ENCODE data around the gene TEKT5.
"Not testable (repeated sequence)": the region's sequence is repeated elsewhere in the genome, so short reads cannot be mapped to it uniquely, and the experiment has no call there.

Gene TEKT5

DNA sequence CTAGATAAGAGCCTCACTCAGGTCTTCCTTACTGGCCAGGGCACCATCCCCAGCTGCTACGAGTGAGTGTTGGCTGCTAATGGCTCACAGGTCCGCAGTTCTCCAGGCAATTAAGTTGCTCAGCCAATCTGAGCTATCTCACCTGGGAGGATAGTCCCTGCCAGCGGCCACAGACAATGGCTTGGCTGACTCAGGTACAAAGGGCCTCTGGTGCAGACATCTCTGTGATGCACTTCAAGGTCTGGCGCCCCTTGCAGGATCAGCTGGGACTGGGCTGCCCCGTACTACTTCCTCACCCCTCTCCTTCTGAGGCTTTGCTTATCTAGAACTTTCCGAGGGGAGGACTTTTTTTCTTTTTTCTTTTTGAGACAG is 65.2 kb downstream of the TEKT5 start:
- no peak for DNase-seq

DNA sequence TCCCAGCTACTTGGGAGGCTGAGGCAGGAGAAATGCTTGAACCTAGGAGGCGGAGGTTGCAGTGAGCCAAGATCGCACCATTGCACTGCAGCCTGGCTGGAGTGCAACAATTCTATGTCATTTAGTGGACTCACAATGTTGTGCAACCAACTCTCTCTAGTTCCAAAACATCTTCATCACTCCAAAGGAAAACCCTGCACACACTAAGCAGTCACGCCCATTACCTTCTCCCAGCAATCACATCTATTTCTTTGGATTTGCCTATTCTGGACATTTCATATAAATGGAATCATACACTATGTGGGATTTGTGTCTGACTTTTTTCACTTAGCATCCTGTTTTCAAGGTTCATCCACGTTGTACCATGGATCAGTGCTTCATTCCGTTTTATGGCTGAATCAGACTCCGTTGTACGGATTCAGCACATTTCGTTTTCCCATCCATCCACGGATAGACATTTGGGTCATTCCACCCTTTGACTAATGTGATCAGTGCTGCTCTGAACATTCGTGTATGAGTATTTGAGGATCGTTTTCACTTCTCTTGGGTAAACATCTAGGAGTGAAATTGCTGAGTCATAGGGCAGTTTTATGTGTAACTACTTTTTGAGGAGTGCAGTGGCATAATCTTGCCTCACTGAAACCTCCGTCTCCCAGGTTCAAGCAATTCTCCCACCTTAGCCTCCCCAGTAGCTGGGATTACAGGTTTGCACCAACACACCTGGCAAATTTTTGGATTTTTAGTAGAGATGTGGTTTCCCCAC is 69.0 kb downstream of the TEKT5 start:
- no peak for DNase-seq

DNA sequence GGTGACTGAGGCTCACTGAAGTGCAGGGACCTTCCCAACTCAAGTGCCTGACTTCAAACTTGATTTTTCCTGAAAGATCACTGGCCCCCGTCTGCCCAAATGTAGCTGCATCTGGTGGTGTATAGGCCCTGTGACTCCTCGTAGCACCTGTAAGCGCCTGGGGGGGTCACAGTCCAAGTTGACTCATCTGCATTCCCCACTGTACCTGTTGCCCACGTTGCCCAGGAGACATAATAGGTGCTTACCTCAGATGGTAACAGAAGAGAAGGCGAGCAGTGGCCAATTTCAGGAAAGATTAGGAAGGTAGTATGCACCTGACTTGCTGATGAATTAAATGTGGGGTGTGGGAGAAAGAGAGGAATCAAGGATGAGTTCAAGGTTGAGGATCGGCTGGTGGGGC is 70.2 kb downstream of the TEKT5 start:
- DNase-seq, result no peak

DNA sequence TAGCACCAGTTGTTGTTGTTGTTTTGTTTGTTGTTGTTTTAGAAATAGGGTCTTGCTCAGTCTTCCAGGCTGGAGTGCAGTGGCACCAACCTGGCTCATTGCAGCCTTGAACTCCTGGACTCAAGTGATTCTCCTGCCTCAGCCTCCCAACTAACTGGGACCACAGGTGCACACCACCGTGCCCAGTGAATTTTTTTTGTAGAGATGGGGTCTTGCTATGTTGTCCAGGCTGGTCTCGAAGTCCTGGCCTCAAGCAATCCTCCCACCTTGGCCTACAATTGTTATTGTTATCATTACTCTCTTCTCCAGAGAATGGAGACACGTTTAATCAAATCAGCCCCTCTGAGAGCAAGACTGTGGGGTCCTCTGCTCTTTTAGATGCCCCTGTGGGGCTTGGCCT is 71.7 kb downstream of the TEKT5 start:
- DNase-seq, result no peak

DNA sequence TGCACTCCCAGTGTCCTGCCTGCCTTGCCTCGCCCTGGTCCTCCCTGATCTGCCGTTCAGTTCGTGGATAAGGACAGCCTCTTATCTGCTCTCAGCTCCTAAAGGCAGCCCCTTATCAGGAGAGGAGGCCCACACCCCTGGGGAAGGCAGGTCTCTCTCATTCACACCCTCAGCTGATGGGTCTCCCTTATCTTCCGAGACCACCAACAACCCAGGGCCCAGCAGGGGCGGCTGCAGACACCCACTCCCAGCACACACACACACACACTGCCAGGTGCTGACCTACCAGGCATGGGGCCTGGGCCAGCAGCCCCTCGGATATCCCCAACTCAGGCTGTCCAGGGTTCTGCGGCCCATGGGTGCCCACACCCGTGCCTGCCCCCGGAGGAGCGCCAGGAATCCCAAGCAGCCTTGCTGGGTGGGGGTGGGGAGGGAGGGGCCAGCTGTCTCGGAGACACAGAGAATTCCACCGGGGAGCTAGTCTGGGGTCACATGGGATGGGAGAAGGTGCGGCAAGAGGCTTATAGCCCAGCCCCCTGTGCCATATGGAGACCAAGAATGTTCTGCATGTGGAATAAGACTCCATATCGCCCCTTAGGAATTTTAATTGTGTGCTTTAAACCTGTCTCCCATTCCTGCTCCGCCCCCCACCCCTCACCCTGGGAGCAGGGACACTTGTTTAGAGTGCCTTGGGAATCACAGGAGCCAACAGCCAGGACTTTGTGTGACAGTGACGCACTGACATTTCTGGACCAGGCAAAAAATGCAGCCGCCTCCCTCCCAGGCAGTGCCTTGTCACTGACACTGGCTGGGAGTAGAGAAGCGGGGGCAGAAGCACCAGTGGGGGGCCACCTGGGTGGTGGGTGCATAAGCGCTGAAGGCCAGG is 72.5 kb downstream of the TEKT5 start:
- DNase-seq, result no peak

DNA sequence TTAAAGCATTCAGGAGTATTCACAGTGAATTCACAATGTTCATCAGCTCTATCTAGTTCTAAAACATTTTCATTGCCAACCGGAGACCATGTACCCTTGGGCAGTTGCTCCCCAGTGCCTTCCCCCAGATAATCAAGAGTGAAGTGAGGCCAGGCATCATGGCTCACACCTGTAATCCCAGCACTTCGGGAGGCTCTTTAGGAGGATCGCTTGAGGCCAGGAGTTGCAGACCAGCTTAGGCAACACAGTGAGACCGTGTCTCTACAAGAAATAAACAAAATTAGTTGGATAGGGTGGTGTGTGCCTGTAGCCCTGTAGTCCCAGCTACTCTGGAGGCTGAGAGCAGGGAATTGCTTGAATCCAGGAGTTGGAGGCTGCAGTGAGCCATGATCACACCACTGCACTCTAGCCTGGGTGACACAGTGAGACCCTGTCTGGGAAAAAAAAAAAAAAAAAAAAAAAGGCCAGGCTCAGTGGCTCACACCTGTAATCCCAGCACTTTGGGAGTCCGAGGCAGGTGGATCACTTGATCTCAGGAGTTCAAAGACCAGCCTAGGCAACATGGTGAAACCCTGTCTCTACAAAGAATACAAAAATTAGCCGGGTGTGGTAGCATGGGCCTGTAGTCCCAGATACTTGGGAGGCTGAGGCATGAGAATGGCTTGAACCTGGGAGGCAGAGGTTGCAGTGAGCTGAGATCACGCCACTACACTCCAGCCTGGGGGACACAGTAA is 73.3 kb downstream of the TEKT5 start:
- DNase-seq, result not testable (repeated sequence)

DNA sequence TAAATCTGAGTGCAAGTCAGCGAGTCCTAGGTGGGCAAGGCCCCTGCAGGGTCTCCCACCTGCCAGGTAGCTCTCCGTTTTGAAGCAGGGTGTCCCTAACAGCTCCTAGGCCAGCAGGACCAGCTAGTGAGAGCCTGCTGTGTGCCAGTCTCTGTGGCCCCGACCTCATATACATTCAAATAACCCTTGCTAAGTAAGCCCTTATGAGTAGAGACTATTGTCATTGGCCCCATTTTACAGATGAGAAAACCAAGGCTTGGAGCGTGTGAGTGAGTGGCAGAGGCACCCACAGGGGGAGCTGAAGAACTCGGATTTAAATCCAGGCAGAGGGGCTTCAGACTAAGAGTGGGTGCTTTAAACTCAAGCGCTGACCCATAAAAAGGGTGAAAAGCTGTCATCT is 74.6 kb downstream of the TEKT5 start:
- DNase-seq, result no peak

DNA sequence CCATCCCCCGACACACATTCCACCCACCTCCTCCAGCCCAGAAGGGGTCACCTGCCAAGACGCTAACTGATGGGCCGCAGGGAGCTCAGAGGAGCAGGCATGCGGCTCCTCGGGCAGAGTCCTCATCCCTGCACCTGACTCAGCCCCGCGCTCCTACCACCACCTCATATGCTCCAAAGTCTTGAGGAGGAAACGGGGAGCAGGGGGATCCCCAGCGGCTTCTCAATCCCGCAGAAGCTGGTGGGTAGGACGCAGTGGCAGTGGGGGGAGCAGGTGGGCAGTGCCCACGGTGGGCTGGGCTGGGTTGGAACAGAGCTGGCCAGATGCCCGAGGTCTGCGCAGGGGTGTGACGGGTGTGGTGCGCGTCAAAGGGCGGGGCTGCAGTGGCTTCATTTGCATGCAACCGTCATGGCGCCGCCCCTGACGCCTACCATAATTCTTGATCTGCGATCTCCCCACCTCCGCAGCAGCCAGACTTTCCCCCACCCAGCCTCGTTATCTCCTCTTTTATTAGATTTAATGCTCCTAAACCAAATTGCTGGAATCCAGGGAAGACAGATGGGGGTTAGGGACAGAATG is 75.4 kb downstream of the TEKT5 start:
- peak; percentile 51 for DNase-seq

DNA sequence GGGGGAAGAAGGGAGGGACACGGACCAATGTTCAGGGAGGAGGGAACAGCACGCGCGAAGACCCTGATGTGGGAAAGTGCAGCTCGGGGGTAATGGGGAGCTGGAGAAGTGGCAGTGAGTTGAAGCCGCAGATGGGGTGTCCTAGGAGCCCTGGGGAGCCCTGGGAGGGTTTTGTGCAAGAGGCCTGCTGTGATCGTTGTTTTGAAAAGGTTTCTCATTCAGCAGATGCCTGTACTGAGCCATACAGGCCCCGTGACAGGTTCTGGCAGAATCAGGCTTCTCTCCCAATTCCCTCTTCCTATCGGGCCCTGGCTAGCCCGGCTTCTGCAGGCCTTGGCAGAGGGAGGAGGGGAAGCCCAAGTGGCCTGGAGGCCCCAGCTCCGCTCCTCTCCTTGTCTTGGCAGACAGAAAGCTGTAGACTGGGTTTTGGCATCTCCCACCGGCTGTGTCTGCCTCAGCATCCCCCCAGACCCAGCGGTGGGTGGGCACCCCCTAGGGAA is 76.0 kb downstream of the TEKT5 start:
- no peak for DNase-seq

DNA sequence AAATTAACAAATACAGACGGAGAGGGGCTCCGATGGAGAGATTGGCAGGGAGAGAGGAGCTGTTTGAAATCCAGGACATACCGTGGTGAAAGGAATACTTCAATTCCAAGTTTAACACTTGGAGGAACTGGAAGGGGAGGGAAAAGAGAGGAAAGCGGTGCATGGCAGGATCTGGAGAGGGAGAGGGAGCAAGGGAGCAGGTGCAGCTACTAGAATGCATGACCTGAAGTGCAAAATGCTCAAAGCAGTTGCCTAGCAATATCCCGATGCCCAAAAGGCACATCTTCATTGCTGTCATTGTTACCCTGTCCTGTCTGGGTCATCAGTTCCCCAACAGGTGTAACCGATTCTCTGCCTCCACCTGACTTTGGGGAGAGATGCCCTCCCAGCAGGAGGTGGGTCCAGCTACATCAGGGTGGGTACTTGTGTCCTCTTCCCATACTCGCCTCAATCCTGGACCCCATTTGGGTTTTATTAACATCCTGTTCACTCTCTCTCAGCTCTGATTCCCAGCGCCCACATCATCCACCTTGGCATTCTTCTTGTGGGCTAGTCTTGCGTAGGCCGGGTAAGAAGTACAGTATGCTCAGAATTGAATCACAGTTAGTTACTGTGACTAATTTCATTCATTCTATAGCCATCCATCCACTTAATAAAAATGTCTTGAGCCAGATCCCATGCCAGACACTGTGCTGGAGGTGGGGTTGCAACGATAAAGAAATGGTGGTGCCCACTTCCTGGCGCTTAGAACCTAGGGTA is 76.9 kb downstream of the TEKT5 start:
- DNase-seq, result no peak

DNA sequence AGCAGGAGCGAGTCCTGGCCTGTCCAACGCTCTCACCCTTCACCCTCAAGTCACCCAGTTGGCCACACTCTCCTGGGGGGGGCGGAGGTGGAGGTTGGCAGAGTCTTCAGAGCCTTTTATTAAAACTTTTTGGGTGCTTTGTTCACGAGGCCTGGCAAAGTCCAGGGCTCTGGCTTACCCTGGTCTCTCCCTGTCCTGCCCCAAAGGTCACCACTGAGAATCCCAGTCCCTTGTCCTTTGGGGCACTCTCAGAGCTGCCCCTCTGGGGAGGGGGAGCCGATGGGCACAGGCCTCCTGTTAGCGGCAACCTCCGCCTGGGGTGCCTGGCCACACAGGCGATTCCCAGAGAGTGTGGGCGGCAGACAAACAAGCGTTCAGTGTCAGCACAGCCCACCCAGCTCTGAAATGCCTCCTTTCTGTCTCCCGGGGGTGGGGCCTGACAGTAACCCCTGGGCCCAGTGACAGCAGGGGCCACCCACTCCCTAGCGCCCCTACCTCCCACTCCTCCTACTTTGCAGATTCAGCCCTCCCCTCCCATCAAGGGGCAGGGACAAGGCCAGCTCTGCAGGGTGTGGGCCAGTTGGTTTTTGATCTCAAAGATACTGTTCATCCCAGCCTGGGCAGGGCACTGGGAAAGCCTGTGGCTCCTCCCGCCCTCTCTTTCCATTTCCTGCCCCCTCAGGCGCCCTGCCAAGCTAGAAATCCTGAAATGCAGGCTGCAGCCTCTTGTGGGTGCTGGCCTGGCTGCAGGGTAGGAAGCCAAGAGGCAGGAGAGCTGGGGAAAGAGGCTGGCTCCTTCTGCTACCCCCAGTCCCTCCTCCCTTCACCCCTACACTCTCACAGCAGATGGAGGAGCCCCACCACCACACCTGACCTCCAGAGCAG is 77.7 kb downstream of the TEKT5 start:
- no peak for DNase-seq

DNA sequence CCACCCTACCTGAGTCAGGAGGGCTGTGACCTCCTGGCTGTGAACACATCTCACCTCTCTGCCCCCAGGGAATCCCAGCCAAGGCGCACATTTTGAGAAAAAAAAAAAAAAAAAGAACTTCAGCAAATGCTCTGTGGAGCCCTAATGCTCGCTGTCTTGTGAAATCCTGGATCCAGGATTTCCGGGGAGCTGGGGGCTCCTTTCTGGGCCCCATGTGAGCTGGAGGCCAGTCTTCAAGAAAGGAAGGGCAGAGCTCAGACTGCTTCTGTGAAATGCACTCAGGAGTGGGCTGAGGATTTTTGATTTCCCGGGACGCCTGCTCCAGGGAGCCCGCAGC is 78.3 kb downstream of the TEKT5 start:
- no peak for DNase-seq

DNA sequence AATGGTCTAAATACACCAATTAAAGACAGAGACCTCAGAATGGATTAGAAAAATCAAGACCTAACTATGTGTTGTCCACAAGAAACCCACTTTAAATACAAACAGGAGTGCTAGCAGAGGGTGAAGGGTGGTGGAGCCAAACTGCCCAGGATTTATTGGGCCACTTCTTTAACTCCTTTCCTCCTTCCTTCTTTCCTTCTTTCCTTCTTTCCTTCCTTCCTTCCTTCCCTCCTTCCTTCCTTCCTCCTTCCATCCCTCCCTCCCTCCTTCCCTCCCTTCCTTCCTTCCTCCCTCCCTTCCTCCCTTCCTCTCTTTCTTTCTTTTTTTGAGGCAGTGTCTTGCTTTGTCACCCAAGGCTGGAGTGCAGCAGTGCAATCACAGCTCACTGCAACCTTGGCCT is 80.0 kb downstream of the TEKT5 start:
- no peak for DNase-seq

DNA sequence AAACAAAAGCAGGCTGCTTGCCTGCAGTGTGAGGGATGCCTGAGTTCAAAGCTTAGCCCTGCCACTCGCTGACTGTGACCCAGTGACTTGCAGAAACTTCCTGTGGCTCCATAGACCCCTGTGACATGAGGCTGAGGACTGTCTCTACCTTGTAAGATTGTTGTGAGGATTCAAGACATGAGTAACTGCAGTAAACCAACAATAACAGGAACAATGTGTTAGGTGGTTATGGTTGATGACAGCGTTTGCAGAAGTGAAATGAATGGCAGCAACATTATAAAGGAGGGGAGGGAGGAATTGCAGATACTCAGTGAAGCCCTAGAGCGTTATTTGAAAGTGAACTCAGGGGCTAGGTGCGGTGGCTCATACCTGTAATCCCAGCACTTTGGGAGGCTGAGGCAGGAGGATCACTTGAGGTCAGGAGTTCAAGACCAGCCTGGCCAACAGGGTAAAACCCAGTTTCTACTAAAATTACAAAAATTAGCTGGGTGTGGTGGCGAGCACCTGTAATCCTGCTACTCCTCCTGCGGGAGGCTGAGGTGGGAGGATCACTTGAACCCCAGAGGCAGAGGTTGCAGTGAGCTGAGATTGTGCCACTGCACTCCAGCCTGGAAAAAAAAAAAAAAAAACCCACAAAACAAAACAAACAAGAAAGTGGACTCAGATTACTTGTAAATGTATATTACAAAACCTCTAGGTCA is 80.8 kb downstream of the TEKT5 start:
- DNase-seq, result no peak

DNA sequence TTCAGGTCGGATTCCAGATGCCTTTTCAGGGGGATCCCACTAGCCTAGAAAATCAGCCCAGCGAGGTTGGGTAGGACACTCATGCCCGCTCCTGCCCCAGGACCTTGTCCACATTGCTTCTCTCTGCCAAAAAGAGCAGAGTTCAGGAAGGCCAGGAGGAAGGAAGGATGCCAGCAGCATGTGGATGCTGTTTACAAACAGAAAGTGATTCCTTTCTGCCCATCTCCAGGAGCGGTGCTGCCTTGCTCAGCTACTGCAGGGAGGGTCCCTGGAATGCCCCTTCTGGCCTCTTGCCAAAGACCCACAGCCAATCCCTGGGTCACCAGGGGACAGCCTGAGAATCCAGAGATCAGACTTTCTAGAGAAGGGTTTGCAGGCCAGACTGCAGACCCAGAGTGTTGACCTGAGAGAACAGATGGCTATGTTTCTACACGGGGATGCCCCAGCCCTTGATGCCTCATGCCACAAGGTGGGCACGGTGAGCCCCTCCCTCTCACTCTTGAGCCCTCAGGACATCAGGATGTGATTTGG is 82.0 kb downstream of the TEKT5 start:
- DNase-seq, result no peak

DNA sequence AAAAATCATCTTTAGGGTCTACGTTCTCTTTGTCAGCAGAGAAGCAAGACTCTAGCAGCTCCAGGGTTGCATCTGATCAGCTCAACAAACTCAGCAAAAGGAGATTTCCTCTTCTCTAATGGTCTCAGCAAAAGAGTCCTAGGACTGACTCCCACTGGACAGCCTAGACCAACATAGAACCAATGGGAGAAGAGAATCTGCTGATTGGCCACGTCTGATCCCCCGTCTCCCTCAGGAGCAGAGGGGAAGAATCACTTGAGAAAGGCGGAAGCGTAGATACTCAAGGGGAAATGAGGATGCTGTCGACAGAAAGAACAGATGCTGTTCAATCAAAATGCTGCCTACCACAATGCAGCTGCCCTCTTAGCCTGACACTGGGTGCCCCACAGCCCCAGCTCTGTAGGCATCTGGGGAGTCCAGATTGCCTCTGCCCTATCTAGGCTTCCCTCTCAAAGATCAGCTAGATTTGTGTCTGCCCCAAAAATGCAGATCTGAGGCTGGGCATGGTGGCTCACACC is 82.8 kb downstream of the TEKT5 start:
- no peak for DNase-seq

DNA sequence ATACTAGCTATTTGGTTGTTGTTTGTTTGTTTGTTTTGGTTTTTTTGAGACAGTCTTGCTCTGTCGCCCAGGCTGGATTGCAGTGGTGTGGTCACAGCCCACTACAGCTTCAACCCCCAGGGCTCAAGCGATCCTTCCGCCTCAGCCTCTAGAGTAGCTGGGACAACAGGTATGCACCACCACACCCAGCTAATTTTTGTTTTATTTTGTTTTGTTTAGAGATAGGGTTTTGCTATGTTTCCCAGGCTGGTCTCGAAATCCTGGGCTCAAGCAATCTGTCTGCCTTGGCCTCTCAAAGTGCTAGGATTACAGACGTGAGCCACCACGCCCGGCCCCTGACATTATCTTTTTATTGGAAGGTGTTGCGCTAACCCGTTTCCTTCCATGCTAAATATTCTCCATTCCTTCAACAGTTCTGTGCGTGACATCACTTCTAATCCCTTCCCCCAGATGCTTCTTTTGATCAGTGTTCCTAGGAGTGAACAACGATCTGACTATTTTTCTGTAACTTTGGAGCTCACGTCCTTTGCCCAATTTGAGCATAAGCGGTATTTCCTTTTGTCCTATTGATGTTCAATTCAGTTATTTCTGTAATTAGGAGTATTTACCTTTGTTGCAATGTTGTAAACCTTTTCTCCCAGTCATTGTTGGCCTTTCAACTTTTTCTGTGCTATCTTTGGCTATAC is 84.1 kb downstream of the TEKT5 start:
- no peak for DNase-seq

DNA sequence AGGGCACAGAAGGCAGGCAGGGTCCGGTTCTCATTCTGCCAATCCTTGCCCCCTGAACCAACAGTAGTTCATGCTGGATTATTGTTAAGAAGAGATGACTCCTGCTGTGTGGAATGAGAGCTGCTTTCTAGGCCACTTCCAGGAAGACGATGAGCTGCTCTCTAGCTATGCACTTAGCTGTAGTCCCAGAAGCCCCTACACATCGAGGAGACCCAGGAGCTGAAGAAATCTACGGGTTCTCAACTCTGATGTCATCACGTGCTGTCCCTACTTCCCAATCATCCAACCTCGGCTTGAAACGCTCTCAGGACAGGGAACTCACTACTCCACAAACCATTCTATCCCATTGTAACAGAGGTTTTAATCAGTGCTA is 85.3 kb downstream of the TEKT5 start:
- no peak for DNase-seq

DNA sequence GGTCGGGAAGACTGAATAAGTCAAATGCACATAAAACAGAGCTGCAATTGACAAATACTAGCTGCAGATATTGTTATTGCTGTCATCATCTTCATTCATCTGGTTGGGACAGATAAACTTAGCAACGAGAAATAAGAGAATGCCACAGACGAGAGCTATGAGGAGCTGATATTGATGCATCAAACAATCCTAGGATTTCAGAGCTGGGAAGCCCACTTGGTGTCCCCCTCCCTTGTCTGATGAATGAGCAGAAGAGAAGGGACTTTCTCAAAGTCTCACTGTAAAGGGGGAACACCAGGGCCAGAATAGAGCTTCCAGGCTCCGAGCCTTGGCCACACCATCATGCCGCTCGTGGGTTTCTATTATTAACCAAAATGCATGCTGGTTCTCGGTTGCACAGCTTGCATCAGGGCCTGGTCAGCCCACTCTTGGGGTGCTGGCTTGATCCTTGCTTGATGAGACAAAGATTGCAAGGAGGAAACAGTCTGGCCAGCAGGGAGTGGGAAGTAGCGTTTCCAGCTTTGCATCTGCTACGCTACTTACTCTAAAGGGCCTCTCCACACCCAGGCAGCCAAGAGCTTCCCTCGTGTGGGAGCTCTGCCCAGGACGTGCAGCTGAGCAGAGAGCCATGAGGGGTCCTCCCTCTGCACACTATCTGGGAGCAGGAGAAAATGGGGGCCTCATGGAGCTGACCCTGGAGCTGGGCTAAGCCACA is 85.9 kb downstream of the TEKT5 start:
- DNase-seq, result no peak
